A549 (cell line): Measurements from ENCODE around the gene FGR.
"Not testable (repeated sequence)": the region's sequence is repeated elsewhere in the genome, so short reads cannot be mapped to it uniquely, and the experiment has no call there.

ENCODE experiments used
- BCL3 ChIP-seq: fragments of >200 bp; sonication (Bioruptor Twin); formaldehyde crosslinking; IDR thresholded peaks from 3 replicates; pipeline ENCODE4 v1.6.1; 2016
- CHD2 ChIP-seq: fragments of 150-350 bp; IDR thresholded peaks from 2 replicates; pipeline ENCODE4 v1.6.1; 2014; ENCODE audit warnings: low read length; ENCODE audit not compliant: partially characterized antibody
- CHD4 ChIP-seq: fragments of 200-600 bp; sonication (generic); IDR thresholded peaks from 2 replicates; pipeline ENCODE4 v1.6.1; 2016; ENCODE audit warnings: antibody characterized with exemption, mild to moderate bottlenecking, borderline replicate concordance
- ESRRA ChIP-seq: fragments of 150-350 bp; IDR thresholded peaks from 2 replicates; pipeline ENCODE4 v1.6.1; 2014; ENCODE audit warnings: mild to moderate bottlenecking, low read length, borderline replicate concordance
- GATA3 ChIP-seq: IDR thresholded peaks from 2 replicates; pipeline ENCODE4 v1.6.1; 2012; ENCODE audit warnings: borderline replicate concordance
- JUN ChIP-seq, 2 experiments: fragments of >200 bp; sonication (Bioruptor Twin); formaldehyde crosslinking; IDR thresholded peaks; 2 replicates in 1 of 2; 3 replicates in 1 of 2; pipeline ENCODE4 v1.6.1; 2016 to 2017
- NR3C1 ChIP-seq: fragments of >200 bp; sonication (Bioruptor Twin); formaldehyde crosslinking; IDR thresholded peaks from 3 replicates; pipeline ENCODE4 v1.6.1; 2017
- POLR2A ChIP-seq: IDR thresholded peaks from 2 replicates; pipeline ENCODE4 v1.6.1; 2012; ENCODE audit warnings: mild to moderate bottlenecking, low read length
- RARB ChIP-seq: fragments of 250-450 bp; sonication (Bioruptor Pico); IDR thresholded peaks from 2 replicates; pipeline ENCODE4 v1.8.0; 2021; ENCODE audit warnings: mild to moderate bottlenecking, moderate library complexity
- REST ChIP-seq: fragments of 200-600 bp; sonication (generic); IDR thresholded peaks from 2 replicates; pipeline ENCODE4 v1.6.1; 2016; ENCODE audit warnings: antibody characterized with exemption, mild to moderate bottlenecking, moderate library complexity
- SMC3 ChIP-seq: fragments of >200 bp; sonication (Bioruptor Twin); formaldehyde crosslinking; IDR thresholded peaks from 3 replicates; pipeline ENCODE4 v1.6.1; 2018; ENCODE audit warnings: inconsistent platforms
- ZFP36 ChIP-seq: fragments of 450-650 bp; IDR thresholded peaks from 2 replicates; pipeline ENCODE4 v1.6.1; 2014; ENCODE audit warnings: borderline replicate concordance; ENCODE audit not compliant: partially characterized antibody
- TF ChIP-seq, protein P1 (sequence below): fragments of >200 bp; sonication (Bioruptor Twin); formaldehyde crosslinking; IDR thresholded peaks from 3 replicates; pipeline ENCODE4 v1.5.1; 2016

DNA sequence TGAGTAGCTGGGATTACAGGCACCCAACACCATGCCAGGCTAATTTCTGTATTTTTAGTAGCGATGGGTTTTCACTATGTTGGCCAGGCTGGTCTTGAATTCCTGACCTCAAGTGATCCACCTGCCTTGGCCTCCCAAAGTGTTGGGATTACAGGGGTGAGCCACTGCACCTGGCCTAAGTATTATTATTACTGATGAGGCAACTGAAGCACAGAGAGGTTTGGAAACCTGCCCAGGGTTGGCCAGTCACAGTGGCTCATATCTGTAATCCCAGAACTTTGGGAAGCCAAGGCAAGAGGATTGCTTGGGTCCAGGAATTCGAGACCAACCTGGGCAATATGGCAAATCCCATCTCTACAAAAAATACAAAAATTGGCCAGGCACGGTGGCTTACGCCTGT lies 7.3 kb downstream of the FGR start:
- TF ChIP-seq, protein P1, sequence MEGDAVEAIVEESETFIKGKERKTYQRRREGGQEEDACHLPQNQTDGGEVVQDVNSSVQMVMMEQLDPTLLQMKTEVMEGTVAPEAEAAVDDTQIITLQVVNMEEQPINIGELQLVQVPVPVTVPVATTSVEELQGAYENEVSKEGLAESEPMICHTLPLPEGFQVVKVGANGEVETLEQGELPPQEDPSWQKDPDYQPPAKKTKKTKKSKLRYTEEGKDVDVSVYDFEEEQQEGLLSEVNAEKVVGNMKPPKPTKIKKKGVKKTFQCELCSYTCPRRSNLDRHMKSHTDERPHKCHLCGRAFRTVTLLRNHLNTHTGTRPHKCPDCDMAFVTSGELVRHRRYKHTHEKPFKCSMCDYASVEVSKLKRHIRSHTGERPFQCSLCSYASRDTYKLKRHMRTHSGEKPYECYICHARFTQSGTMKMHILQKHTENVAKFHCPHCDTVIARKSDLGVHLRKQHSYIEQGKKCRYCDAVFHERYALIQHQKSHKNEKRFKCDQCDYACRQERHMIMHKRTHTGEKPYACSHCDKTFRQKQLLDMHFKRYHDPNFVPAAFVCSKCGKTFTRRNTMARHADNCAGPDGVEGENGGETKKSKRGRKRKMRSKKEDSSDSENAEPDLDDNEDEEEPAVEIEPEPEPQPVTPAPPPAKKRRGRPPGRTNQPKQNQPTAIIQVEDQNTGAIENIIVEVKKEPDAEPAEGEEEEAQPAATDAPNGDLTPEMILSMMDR: not testable (repeated sequence)
- not testable (repeated sequence) for TF ChIP-seq BCL3; ZFP36; ESRRA; CHD4; SMC3; RARB (CRISPR knock-in tag); POLR2A; NR3C1; REST; GATA3; JUN (IDR thresholded peaks at IDR 0.05); CHD2
